NCI-H69 (cell line): ENCODE measurements around the gene ME3.
"Not testable (repeated sequence)": the region's sequence is repeated elsewhere in the genome, so short reads cannot be mapped to it uniquely, and the experiment has no call there.

Experiments
- DNase-seq: peaks from one replicate; lab custom pipeline; 2025; lab: John Stamatoyannopoulos, UW

The ME3 gene

GRCh38 chr11:86558841-86559240 is 113.6 kb downstream of the ME3 start:
- DNase-seq = no peak

GRCh38 chr11:86558207-86558606 is 114.2 kb downstream of the ME3 start:
- no peak for DNase-seq

- DNase-seq = no peak
These were observed 116.5 kb downstream of the ME3 start for GRCh38 chr11:86555866-86556265.

GRCh38 chr11:86555401-86555800 is 117.0 kb downstream of the ME3 start:
- no peak for DNase-seq

GRCh38 chr11:86553265-86553664 is 119.2 kb downstream of the ME3 start:
- DNase-seq = peak; percentile 75

GRCh38 chr11:86551288-86552092 is 120.9 kb downstream of the ME3 start:
- DNase-seq = no peak

GRCh38 chr11:86550757-86551156 is 121.7 kb downstream of the ME3 start:
- no peak for DNase-seq

GRCh38 chr11:86548271-86548917 is 124.0 kb downstream of the ME3 start:
- DNase-seq = no peak

- no peak for DNase-seq
These were observed 124.7 kb downstream of the ME3 start for GRCh38 chr11:86547727-86548126.

- peak; percentile 8 for DNase-seq
These were observed 131.1 kb downstream of the ME3 start for GRCh38 chr11:86541299-86541698.

- no peak for DNase-seq
These were observed 134.2 kb downstream of the ME3 start for GRCh38 chr11:86538223-86538548.

- DNase-seq = peak; percentile 44
These were observed 134.7 kb downstream of the ME3 start for GRCh38 chr11:86537541-86538222.

GRCh38 chr11:86535773-86536172 is 136.6 kb downstream of the ME3 start:
- DNase-seq = no peak

- peak; percentile 89 for DNase-seq
These were observed 147.6 kb downstream of the ME3 start for GRCh38 chr11:86524620-86525352.

- peak; percentile 62 for DNase-seq
These were observed 148.4 kb downstream of the ME3 start for GRCh38 chr11:86523738-86524619.

GRCh38 chr11:86522512-86522911 is 149.9 kb downstream of the ME3 start:
- DNase-seq = not testable (repeated sequence)

GRCh38 chr11:86519064-86519911 is 153.1 kb downstream of the ME3 start:
- peak; percentile 85 for DNase-seq

- no peak for DNase-seq
These were observed 154.2 kb downstream of the ME3 start for GRCh38 chr11:86518211-86518610.

GRCh38 chr11:86517557-86517956 is 154.9 kb downstream of the ME3 start:
- peak; percentile 38 for DNase-seq

- DNase-seq = peak; percentile 98
These were observed 156.9 kb downstream of the ME3 start for GRCh38 chr11:86515297-86516094.
